Stimulated activated CD8-positive, alpha-beta memory T cell treated with anti-CD3 and anti-CD28 coated beads, Interleukin-7, amount 100 ng/mL, for 24 hours (primary cell): ENCODE data around the gene SLC27A3.
"Not testable (repeated sequence)": the region's sequence is repeated elsewhere in the genome, so short reads cannot be mapped to it uniquely, and the experiment has no call there.

ENCODE experiments used
- DNase-seq: peaks from one replicate; pipeline ENCODE4 v3.0.0-alpha.2; 2020; ENCODE audit warnings: low read depth

SLC27A3 gene

DNA sequence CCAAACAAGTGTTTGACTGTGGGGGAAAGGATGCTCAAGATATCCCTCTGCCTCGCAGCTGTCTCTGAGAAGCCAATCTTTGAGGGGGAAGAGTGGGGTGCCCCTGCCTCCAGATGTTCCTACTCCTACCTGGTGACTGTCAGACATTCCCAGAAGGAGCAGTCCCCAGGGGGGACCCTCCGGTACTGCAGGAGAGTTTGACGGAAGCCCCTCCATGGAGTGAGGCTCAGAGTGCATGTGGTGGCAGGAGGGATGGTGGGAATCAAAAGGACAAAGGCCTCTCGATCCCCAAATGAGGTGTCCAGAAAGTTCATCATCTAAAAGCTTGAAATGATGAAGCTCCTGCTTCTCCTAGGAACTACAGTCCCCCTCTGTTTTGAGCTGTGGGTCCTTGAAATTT is 5.3 kb downstream of the SLC27A3 start:
- no peak for DNase-seq

GRCh38 chr1:153782648-153783047 is 7.4 kb downstream of the SLC27A3 start:
- DNase-seq: not testable (repeated sequence)

DNA sequence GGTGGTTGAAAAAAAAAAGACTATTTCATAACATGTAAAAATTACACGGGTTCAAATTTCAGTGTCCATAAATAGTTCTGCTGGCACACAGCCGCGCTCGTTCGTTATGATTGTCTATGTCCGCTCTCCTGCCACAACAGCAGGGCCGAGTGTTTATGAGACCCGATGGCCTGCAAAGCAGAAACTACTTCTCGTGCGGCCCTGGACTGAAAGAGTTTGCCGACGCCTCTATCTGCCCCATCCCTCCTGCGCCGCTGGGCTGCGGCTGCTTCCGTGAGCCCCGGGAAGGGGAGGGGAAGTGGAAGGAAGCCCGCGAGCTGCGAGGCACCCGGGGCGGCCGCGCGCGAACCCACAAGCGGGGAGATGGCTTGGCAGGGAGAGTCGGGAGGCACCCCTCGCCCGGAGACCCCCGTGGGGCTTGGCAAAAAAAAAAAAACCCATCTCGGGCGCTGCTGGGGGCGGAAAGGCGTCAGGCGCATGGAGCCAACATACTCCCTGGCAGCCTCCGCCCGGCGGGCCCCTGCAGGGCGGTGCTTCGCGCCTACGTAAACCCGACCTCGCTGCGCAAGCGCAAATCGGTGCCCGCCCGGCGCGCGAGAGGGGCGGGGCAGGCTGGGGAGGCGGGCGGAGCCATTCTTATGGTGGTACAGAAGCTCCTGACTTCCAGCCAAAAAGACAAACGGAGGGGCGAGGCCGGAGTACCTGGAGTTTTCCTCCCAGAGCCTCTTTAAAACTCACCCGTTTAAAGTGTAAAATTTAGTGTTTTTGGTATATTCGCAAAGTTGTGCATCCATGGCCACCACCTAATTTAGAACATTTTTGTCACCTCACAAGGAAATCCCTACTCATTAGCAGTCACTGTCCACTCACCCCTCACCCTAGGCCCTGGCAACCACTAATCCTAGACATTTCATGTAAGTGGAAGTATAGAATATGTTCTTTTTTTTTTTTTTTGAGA is 8.3 kb downstream of the SLC27A3 start:
- peak; percentile 85 for DNase-seq

GRCh38 chr1:153786038-153786790 is 11.0 kb downstream of the SLC27A3 start:
- no peak for DNase-seq

DNA sequence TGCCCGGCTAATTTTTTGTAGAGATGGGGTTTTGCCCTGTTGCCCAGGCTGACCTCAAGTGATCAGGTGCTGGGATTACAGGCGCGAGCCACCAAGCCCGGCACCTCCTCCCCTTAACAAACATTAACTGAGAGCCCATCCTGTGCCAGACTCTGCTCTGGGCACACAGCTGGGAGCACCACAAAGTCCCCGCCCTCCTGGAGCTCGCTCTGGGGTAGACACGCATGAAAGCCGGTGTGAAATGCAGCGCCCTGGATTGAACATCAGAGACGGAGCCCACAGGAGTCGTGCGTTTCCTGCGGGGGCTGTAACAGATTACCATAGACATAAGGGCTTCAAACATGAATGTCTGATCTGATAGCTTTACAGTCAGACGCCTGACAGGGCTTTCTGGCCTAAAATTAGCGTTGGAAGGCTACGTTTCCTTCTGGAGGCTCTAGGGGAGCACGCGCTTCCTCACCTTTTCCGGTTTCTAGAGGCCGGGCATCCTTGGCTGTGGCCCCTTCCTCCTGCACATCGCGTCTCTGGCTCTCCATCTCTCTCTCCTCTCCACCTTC is 14.3 kb downstream of the SLC27A3 start:
- no peak for DNase-seq

DNA sequence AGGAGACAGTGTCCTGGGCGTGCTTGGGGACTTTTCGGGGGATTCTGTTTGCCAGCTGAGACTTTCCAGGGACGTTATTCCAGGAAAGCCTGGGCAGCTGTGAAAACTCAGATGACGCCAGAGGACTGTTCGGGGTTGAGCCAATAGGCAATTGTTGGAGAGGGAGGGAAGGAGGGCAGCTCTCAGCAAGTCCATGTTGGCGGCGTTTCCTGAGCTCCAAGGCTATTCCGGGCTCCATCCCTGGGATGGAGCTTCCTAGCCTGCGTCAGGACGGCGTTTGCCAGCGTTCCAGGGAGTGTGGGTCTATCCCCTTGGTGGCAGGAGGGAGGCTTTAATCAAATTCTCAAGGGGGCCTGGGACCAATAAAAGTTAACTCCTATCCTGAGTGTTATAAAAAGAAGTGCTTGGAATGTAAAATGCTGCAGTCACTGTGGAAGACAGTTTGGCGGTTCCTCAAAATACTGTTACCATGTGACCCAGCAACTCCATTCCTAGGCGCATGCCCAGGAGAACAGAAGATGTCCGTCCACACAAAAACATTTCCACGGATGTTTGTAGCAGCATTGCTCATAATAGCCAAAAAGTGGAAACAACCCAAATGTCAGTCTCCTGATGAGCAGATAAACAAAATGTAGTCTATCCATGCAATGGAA is 15.2 kb downstream of the SLC27A3 start:
- no peak for DNase-seq

DNA sequence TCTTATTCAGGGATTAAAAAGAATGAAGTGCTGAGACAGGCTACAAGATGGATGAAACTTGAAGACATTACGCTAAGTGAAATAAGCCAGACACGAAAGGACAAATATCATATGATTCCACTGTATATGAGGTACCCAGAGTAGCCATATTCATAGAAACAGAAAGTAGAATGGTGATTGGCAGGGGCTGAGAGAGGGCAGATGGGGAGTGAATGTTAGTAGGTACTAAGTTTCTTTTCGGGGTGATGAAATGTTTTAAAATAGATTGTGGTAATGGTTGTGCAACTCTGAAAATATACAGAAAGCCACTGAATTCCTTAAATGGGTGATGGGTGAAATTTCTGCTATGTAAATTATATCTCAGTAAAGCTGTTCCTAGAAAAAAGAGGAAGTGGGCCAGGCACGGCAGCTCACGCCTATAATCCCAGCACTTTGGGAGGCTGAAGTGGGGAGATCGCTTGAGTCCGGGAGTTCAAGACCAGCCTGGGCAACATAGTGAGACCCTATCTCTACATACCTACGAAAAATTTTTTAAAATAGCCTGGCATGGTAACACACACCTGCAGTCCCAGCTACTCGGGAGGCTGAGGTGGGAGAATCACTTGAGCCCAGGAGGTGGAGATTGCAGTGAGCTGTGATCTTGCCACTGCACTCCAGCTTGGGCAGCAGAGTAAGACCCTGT is 15.9 kb downstream of the SLC27A3 start:
- no peak for DNase-seq

GRCh38 chr1:153791648-153792253 is 16.5 kb downstream of the SLC27A3 start:
- DNase-seq: no peak

GRCh38 chr1:153792631-153793041 is 17.4 kb downstream of the SLC27A3 start:
- DNase-seq: no peak

- no peak for DNase-seq
Measured at GRCh38 chr1:153793261-153793972, 18.2 kb downstream of the SLC27A3 start.

GRCh38 chr1:153793973-153794615 is 18.9 kb downstream of the SLC27A3 start:
- no peak for DNase-seq

GRCh38 chr1:153794624-153795329 is 19.6 kb downstream of the SLC27A3 start:
- no peak for DNase-seq

DNA sequence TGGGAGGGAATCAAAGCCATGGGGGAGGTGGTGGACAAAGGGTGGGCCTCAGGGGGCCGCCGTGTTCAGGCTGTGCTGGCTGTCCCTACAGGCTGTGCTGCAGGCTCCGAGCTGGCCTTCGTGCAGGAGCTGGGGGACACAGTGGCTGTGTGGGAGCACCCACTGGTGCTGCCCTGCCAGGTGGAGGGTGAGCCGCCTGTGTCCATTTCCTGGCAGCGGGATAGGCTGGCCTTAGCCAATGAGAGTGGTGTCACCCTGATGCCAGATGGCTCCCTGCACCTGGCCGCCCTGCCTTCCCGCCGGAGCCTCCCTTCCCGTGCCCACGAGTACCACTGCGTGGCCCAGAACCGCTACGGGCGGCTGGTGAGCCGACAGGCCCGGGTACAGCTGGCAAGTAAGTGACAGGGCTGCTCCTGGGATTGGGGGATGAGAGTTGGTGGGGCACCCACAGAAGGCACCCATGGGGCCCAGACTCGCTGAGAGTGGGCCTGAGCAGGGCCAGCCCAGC is 20.2 kb downstream of the SLC27A3 start:
- DNase-seq: no peak

DNA sequence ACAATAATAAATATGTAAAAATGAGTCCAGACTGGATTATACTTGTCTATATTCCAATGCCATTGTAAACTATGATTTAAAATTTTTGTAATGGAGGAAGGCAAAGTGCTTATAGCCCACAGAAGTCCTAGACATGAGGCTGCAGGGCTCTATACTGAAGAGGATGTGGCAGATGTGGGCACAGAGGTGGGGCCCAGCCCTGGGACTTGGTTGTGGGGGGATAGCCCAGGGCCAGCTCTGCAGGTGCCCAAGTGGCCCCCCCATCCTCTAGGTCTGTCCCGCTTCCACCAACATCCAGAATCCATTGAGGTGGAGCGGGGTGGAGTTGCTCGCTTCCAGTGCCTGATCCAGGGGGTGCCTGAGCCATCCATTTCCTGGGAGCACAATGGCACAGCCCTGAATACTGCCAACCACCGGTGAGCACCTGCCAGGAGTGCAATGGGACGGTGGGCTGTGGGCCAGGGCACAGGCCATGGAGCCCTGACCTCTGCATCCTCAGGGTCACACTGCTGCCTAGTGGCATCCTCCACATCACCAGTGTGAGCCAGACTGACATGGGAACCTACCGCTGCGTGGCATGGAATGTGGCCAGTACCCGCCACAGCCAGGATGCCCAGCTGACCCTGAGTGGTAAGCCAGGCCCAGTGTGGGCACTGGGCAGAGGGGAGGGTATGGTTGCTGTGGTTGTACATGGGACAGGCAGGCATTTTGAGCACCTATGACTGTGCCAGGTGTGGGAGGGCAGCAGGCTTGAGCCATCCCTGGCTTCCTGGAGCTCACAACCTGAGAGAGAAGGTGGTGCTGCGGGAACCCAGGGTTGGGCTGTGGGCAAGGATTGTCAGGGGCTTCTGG is 21.0 kb downstream of the SLC27A3 start:
- no peak for DNase-seq

DNA sequence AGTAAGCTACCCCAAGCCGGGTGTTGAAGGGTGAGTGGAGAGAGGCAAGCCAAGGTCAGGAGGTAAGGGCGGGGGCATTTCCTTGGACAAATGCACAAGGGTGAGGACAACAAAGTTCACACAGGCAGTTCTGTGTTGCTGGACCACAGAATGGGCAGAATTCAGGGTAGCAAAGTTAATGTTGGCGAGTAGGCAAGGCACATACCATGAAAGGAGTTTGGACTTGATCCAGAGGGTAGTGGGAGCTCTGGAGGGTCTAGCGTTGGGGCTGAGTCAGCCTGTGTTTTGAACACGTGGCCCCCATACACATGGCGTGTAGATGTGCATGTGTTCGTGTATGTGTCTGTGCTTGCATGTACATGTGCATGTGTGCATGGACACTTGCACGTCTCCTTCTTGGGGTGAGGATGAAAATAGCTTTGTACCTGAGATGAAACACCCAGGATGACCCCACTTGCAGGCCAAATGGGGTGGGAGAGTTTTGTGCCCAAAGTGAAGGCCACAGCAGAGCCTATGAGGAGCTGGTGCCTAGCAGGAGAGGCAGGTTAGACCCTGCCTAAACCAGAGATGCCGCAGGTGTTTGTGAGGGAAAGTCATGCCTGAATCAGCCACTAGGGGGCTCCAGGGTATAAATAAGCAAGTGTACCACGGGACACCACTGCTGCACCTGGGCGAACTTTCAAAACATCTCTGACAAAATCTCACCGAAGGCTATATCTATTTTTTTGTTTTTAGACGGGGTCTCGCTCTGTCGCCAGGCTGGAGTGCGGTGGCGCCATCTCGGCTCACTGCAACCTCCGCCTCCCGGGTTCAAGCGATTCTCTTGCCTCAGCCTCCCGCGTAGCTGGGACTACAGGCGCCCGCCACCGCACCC is 21.8 kb downstream of the SLC27A3 start:
- DNase-seq: peak; percentile 70

DNA sequence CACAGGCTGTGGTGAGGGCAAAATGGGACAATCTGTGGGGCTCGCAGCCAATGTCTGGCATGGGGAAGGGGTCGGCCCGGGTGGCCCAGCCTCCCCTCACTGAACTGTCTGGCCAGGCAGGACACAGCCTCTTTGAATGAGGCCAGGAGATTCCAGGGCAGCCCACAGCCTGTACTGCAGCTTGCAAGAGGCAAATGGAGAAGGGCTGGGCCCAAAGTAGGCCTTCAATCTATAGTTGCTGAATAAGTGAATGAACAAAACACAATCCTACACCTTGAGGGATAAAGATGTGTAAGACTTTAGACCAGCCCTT is 23.2 kb downstream of the SLC27A3 start:
- no peak for DNase-seq

- no peak for DNase-seq
Measured at GRCh38 chr1:153799016-153799415, 23.8 kb downstream of the SLC27A3 start.
